ENCODE measurements around the gene RASAL2.
"Not testable (repeated sequence)": the region's sequence is repeated elsewhere in the genome, so short reads cannot be mapped to it uniquely, and the experiment has no call there.

Gene RASAL2

DNA sequence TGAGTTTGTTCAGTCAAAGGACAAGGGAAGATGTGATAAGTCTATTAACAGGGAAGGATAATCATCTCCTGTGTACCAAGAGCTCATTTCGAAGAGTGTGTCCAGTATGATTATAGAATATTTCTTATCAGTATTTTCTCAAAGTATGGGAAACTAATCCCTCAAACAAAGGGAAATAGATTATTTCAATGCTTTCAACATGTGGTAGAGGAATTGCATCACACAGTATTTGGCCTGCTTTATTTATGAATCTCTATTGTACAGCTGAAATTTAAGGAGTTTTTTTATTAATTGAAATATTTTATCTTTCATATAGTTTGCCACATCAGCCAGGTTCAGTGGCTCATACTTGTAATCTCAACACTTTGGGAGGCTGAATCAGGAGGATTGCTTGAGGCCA is 251.9 kb downstream of the RASAL2 start:
- DNase-seq (ENCODE audit: low spot score) = no peak

DNA sequence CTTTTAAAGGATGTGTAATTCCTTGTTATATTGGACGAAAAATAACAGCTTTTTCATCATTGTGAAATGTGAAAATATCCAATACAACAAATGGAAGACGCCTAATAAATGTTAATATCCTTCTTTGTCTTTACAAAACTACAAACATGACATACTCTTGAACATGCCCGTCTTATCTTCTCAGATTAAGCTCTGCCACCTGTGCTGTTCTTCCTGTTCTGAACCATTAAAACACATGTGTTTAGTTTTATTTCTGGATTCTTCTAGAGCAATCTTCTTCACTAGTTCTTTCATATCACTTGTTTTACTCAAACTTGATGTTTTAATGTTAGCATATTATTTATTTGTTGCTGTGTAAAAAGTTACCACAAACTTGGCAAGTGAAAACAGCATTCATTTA is 255.9 kb downstream of the RASAL2 start:
- no peak for DNase-seq (ENCODE audit: low spot score)

DNA sequence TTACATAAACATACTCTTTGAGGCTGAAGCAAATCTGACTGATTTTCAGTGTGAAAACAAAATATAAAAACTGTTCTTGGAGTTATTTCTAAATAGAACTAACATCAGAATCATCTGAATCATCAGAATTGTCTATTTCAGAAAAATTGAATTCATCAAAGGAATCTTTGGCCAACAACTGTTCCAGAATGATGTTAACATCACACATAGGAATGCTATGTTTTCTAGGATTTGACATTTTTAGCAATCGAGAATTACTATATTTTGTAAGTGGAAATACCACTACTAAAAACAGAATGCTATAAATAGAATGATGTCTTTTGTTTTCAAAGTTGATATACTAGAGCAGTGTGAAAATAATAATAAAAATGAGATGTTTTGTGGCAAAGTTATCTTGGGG is 258.0 kb downstream of the RASAL2 start:
- DNase-seq (ENCODE audit: low spot score) = not testable (repeated sequence)

DNA sequence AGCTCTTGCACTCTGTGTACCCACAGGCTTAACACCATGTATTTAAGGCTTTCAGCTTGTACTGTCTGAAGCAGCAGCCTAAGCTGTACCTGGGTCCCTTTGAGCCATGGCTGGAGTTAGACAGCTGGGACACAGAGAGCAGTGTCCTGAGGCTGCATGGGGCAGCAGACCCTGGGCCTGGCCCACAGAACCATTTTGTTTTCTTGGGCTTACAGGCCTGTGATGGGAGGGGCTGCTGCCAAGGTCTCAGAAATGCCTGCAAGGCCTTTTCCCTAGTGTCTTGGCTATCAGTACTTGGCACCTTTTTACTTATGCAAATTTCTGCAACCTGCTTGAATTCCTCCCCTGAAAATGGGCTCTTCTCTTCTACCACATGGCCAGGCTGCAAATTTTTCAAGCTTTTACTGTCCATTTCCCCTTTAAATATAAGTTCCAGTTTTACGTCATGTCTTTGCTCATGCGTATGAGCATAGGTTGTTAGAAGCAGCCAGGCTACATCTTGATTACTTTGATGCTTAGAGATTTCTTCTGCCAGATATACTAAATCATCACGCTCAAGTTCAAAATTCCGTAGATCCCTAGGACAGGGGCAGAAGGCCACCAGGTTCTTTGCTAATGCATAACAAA is 259.0 kb downstream of the RASAL2 start:
- DNase-seq (ENCODE audit: low spot score) = no peak

DNA sequence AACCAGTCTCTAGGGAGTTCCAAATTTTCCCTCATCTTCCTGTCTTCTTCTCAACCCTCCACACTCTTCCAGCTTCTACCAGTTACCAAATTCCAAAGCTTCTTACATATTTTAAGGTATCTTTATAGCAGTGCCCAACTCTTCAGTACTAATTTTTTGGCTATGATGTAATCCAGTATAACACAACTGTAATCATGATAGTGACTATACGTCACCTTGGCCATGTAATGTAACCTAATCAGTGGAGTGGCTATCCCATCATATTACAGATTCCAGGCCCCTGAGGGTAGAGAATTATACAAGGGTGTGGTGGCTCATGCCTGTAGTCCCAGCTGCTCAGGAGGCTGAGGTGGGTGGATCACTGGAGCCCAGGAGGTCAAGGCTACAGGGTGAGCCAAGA is 259.6 kb downstream of the RASAL2 start:
- DNase-seq (ENCODE audit: low spot score) = no peak

DNA sequence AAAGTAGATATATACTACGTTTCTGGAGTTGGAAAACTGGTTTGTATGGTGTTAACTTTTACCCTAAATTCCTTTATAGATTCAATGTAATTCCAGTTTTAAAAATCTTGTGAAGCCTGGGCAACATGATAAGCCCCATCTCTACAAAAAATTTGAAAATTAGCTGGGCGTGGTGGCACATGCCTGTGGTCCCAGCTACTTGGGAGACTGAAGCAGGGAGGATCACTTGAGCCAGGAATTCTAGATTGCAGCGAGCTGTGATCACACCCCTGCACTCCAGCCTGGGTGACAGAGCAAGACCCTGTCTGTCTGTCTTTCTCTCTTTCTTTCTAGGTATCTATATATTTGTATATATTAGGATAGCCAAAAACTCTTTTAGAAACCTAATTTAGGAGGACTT is 260.9 kb downstream of the RASAL2 start:
- no peak for DNase-seq (ENCODE audit: low spot score)

DNA sequence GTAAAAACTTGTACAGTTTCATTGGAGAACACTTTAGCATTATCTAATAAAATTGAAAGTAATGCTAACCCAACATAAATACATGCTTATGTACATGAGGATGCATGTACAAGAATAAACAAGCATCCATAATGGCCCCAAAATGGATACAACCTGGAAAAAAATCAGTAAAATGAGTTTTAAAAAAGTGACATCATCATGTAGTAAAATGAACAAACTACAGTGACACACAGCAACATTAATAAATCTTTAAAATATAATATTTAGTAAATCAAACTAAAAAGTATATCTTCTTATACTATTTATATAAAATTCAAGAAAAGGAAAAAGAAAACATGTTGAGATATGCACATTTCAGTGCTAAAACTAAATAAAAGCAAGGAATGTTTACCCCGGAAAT is 262.4 kb downstream of the RASAL2 start:
- no peak for DNase-seq (ENCODE audit: low spot score)

DNA sequence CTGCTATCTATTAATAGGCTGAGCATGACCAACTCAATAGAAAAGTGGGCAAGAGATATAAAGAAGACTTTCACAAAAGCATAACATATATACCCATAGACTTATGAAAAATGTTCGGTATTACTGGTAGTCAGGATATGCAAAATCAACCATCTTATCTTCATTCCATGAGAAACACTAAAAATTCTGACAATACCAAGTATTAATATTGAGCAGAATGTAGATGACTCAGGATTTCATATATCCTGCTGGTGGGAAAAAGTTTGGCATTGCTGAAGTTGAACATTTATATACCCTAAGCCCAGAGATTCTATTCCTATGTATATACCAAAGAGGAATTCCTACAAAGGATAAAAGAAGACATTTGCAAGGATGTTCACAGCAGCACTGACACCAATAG is 264.6 kb downstream of the RASAL2 start:
- no peak for DNase-seq (ENCODE audit: low spot score)

DNA sequence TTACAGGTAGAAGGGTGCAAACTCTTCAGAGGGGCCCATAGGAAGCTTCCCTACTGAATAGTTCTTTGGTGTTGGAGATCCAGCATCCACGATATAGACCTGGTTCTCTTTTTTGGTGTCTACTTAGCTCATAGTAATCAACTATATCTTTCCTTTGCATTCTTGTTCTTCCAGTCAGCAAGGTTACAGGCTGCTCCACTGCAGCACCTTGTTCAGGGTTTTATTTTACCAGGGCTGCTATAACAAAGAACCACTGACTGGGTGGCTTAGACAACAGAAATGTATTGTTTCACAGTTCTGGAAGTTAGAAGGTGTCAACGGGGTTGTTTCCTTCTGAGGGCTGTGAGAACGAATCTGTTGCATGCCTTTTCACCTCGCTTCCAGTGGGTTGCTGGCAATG is 266.5 kb downstream of the RASAL2 start:
- no peak for DNase-seq (ENCODE audit: low spot score)

DNA sequence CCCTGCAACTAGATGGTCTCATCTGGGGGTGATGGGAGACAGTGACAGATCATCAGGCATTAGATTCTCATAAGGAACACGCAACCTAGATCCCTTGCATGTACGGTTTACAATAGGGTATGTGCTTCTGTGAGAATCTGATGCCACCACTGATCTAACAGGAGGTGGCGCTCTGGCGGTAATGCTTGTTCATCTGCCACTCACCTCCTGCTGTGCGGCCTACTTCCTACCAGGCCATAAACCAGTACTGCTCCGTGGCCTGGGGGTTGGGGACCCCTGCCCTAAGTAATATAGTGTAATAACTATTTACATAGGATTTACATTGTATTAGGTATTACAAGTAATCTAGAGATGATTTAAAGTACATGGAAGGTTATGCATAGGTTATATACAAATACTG is 267.9 kb downstream of the RASAL2 start:
- DNase-seq (ENCODE audit: low spot score) = no peak

DNA sequence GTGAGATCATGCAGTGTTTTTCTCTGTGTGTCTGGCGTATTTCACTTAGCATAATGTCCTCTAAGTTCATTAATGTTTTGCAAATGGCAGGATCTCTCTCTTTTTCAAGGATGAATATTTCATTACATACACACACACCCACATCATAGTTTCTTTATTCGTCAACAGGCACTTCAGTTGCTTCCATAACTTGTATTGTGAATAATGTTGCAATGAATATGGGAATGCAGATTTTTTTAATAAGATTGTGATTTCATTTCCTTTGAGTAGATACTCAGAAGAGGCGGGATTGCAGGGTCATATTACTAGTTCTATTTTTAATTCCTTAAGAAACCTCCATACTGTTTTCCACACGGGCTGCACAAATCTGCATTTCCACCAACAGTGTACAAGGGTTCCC is 268.8 kb downstream of the RASAL2 start:
- DNase-seq (ENCODE audit: low spot score) = no peak

DNA sequence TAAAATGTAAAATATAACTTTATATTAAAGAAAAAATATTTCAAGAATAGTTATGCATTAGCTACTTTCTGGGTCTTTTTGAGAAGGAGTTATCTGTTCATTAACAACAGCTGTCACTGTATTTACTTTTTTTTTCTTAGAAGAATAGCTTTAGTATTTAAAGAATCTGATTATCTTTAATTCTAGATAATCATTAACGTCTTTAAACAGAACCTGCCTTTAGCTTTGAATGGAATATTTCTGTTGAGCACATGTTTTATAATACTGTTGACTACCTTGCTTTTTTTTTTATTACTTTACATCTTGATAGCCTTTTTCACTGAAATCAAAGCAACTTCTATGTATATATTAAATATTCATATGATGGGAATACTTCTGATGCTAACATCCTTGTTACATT is 270.9 kb downstream of the RASAL2 start:
- DNase-seq (ENCODE audit: low spot score) = no peak

DNA sequence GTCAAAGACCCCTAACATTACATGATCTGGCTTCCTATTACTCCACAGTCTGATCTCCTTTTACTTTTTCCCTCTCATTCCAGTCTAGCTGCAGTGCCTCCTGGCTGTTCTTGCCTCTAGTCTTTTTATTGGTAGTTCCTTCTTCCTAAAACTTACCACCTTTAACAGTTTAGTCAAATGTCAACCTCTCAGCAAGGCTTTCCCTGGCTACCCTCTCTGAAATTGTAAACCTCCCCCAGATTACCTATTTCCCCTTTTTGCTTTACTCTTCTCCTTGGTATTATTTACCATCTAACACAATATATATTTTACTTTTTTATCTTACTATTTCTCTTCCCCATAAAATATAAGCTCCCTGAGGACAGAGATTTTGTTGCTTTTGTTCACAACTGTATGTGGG is 273.2 kb downstream of the RASAL2 start:
- DNase-seq (ENCODE audit: low spot score) = no peak

DNA sequence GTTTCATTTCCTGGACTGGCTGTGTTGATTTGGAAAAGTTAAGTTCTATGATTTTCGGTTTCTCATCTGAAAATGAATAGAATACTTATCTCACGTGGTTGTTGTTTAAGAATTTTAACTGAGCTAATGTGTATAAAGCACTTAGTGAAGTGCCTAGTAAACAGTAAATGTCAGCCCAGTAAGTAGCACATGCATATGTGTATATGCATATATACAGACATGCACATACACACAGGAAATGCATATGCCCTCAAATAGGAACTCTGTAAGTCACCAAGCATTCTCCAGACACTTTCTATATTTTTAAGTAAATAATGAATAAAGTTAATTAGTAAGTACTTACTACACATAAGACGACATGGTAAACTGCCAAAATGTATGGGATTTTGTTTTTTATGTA is 274.3 kb downstream of the RASAL2 start:
- no peak for DNase-seq (ENCODE audit: low spot score)

DNA sequence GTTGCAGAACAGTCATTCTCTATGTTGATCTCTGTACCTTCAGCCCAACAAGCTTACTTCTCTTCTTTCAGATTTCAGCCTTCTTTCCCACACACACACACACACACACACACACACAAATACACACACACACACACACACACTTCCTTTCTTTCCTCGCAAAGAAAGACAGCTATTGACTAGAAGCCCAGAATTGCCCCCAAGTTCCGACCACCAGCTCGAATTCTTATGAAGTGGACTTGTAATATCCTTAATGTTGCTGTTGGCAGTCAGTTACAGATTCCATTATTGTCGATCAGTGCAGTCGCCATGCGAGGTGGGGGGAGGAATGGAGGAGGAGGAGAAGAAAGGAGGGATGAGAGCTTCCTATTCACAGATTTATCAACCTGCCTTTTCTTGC is 277.3 kb downstream of the RASAL2 start:
- DNase-seq (ENCODE audit: low spot score) = no peak

DNA sequence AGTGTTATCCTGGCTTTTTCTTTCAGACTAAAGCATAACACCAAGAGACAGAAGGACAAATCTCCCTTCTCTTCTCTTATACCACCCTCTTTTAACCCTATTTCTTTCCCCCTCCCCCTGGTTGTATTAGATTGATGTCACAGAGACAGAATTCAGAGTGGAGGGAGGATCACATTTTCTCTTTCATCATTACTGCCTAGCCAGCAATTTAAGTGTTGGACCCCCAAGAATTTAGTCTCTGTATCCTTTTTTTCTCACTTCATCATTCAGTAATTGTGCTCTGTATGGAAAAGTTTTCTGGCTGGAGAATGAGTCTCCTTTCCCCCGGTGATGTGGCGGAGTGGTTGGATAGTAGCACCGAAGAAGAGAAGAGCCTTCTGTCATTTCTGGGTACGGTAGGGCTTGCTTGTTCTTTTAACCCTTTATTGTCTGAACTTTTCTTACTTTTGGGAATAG is 278.1 kb downstream of the RASAL2 start:
- DNase-seq (ENCODE audit: low spot score) = no peak

DNA sequence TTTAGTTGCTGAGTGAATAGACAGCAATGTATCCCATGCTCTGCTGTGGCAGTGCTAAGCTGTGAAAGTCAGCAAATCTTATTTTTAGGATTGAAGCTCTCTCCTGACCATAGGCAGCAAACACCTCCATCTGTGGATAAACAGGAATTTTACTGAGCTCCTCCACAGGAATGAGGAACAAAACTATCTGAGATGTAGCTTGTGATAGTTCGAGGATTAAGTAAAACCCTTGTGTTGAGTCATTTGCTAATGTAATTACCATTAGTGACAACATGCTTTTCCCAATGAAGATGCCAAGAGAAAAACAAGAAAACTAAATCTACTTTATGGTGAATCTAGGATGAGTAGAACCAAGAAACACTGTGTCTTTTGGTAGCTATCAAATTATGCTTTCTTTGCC is 280.1 kb downstream of the RASAL2 start:
- no peak for DNase-seq (ENCODE audit: low spot score)

DNA sequence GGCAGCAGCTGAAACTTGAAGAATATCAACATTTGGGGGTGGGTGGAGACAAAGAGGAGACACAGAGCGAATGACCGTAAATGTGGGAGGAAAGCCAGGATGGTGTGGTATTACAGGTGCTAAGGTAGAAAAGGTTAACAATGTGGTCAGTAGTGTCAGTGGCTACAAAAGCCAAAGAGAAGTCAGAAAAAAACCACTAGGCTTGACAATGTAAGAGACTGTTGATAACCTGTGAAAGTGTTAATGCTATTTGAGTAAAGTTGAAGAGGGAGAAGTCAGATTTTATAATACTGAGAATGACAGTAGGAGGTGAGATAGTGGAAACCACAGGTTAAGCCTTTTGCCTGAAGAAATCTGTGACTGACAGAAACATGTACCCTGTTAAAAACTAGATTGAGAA is 282.1 kb downstream of the RASAL2 start:
- DNase-seq (ENCODE audit: low spot score) = no peak

DNA sequence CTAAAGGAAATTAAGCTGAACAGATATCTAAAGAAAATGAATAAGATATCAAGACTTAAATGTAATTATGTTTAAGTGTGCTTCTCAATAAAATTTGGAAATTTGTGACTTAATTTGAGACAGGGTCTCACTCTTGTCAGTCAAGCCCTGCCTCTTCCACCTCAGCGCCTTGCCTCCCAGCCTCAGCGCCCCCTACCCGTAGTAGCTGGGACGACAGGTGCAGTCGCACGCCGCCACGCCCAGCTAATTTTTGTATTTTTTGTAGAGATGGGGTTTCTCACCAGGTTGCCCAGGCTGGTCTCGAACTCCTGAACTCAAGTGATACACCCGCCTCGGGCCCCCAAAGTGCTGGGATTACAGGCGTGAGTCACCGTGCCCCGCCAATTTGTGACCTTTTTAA is 285.9 kb downstream of the RASAL2 start:
- DNase-seq (ENCODE audit: low spot score) = no peak

DNA sequence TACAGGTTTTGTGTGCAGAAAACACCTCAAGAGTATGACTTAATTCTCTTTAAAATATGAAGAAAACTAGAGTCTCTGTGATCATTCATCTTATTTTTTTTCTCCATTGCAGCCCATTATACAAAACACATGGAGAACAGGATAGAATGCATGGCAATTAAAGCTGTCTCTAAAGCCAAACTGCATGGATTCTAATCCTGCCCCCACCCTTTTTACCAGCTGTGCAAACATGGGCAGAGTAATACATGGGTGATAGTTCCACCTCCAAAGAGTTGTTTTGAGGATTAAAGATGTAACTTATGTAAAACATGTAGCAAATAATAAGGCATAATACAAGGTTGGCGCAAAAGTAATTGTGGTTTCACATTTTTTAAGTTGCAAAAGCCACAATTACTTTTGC is 288.5 kb downstream of the RASAL2 start:
- no peak for DNase-seq (ENCODE audit: low spot score)

DNA sequence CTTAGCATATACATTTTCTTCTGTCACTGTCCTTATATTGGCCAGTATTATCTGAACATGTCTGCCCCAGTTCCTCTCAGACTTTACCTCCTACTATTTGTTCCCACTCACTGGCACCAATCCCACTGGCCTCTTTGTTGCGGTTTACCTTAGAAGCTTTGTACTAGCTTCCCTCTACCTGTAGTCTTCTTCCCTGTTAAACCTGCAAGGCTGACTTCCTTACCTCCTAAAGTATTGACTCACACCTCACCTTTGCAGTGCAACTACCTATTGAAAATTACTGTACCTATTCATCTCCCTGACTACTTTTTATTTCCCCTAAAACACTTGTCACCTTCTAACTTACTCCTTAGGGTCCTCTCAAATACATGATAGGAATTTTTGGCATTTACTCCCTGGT is 291.8 kb downstream of the RASAL2 start:
- no peak for DNase-seq (ENCODE audit: low spot score)

DNA sequence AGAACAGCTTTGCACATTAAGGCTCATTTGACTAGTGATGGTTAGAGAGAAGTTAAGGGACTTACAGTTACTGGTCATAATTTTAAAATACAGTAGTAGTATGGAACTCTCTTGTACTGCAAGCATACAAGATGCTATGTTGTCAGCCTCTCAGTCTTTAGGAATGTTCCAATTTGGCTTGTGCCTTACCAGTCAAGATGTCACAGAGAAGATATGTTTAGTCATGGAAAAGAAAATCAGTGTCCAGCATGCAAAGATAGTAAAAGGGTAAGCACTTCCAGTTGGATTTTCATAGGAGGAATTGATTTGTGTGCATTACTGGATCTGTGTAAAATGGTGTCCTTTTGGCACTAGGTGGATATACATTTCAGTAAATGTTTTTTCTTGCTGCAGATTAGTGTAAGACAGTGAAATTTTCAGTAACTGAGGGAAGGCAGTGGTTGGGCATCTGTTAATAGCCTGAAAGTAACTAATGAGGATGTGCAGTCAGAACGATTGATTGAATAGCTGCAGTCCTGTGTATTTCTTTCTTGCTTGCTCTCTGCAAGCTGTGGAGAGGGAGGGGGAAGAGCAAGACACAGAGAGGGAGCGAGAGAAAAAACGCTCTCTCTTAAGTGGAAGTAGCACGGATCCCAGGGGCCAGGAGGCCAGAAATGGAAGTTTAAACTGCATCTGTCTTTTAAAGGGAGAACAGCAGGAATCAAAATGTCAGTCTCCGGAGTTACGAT is 294.7 kb downstream of the RASAL2 start:
- DNase-seq (ENCODE audit: low spot score) = no peak

DNA sequence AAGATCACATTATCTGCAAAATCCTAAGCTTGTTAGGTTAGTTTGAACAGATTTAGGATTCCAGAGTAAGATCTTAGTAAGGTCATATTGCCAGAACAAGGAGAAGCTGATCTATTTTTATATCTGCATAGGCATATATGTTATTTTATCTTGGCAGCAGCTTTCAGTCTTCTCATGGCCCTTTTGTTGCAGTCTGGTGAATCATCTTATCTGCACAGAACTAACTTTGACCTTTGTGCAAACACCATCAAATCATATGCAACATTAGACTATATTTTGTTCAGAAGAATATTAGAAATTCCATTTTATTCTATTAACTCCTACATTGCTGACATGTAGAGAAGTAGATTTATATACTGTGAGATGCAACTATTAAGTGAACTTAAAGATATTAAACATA is 295.5 kb downstream of the RASAL2 start:
- no peak for DNase-seq (ENCODE audit: low spot score)

DNA sequence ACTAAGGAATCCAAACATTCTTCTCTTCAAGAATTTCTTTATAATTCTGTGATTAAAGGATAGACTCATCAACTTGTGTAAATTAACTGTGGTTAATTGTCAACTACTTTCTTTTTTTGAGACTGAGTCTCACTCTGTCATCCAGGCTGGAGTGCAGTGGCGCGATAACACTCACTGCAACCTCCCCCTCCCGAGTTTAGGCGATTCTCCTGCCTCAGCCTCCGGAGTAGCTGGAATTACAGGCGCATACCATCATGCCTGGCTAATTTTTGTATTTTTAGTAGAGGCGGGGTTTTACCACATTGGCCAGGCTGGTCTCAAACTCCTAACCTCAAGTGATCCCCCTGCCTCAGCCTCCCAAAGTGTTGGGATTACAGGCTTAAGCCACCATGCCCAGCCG is 296.4 kb downstream of the RASAL2 start:
- DNase-seq (ENCODE audit: low spot score) = not testable (repeated sequence)
